AG09309 (cell line): ENCODE data around the gene CD276.

Experiments
- DNase-seq: peaks from one replicate; pipeline ENCODE4 v3.0.0-alpha.2; 2010; ENCODE audit warnings: low read depth
- H3K4me3 ChIP-seq: 2 replicates; pipeline ENCODE4 v1.5.1; 2011; ENCODE audit warnings: mild to moderate bottlenecking, low read depth, low read length, moderate library complexity; ENCODE audit not compliant: control insufficient read depth
- CTCF ChIP-seq: IDR thresholded peaks from 2 replicates; pipeline ENCODE4 v1.5.1; 2011; ENCODE audit warnings: mild to moderate bottlenecking, low read depth, low read length, inconsistent platforms; ENCODE audit not compliant: insufficient read depth, control insufficient read depth; ENCODE audit errors: missing control alignments

CD276 gene

GRCh38 chr15:73709686-73710085 lies 25.5 kb downstream of the CD276 start:
- H3K4me3 ChIP-seq = no peak overlapping the region
- no peak for DNase-seq
- no peak for TF ChIP-seq CTCF

- no peak overlapping the region for H3K4me3 ChIP-seq
- no peak for TF ChIP-seq CTCF
- DNase-seq = no peak
Observed at GRCh38 chr15:73710321-73710720, 26.1 kb downstream of the CD276 start.

- no peak overlapping the region for H3K4me3 ChIP-seq
- no peak for DNase-seq
- no peak for TF ChIP-seq CTCF
Observed at GRCh38 chr15:73711526-73711925, 27.3 kb downstream of the CD276 start.

GRCh38 chr15:73712107-73712506 lies 27.9 kb downstream of the CD276 start:
- H3K4me3 ChIP-seq = no peak overlapping the region
- peak; percentile 26 for TF ChIP-seq CTCF
- no peak for DNase-seq

GRCh38 chr15:73714695-73715301 lies 30.6 kb downstream of the CD276 start:
- H3K4me3 ChIP-seq = no peak overlapping the region

GRCh38 chr15:73715417-73715816 lies 31.2 kb downstream of the CD276 start:
- TF ChIP-seq CTCF = no peak
- H3K4me3 ChIP-seq = no peak overlapping the region
- DNase-seq = no peak

More at GRCh38 chr15:73714695-73715301, 30.6 kb downstream of the CD276 start:
- no peak for TF ChIP-seq CTCF
- no peak for DNase-seq
